SK-N-SH (cell line): ENCODE measurements around the gene HTT. TPM values are rescaled to one million over a fixed set of nuclear protein-coding genes. Genes with fewer than 3 reads are reported as not detected.

ENCODE experiments used
- CTCF ChIA-PET: fragments of 300-600, 350-600 bp; formaldehyde crosslinking; extraction: SDS; loops from one replicate; lab custom pipeline; 2021; lab: Yijun Ruan, JAX
- POLR2A ChIA-PET: fragments of 350-600 bp; sonication (Branson Sonifier 250); formaldehyde crosslinking; extraction: SDS; loops from one replicate; lab custom pipeline; 2020; ENCODE audit warnings: antibody characterized with exemption, inconsistent platforms; lab: Yijun Ruan, JAX
- DNase-seq: peaks from one replicate; pipeline ENCODE4 v3.0.0; 2012
- H2AFZ ChIP-seq: fragments of 200-600 bp; sonication (generic); 2 replicates; pipeline ENCODE4 v1.8.1; 2016; ENCODE audit warnings: antibody characterized with exemption, mild to moderate bottlenecking, low read depth
- H3F3A ChIP-seq: fragments of 200-600 bp; sonication (generic); replicated peaks from 2 replicates; pipeline ENCODE3; 2016; ENCODE audit warnings: antibody characterized with exemption, mild to moderate bottlenecking; ENCODE audit not compliant: insufficient read depth
- H3K27ac ChIP-seq, 2 experiments: fragments of 200-500 bp in 1 of 2; fragments of 200-600 bp in 1 of 2; sonication (Bioruptor generic) in 1 of 2; sonication (generic), shearing (Covaris generic) in 1 of 2; 2 replicates each; pipeline versions ENCODE4 v1.5.1 to v1.6.1; 2014 to 2016; ENCODE audit warnings: low read depth in 2 of 2, inconsistent platforms in 1 of 2, low read length in 1 of 2, mild to moderate bottlenecking in 1 of 2, mixed read lengths in 1 of 2
- H3K27me3 ChIP-seq: fragments of 200-600 bp; sonication (generic), shearing (Covaris generic); 2 replicates; pipeline ENCODE4 v1.6.1; 2016; ENCODE audit warnings: mixed run types; ENCODE audit not compliant: insufficient read depth
- H3K36me3 ChIP-seq, 2 experiments: fragments of 200-500 bp in 1 of 2; fragments of 200-600 bp in 1 of 2; sonication (Bioruptor generic) in 1 of 2; sonication (generic) in 1 of 2; replicated peaks in 1 of 2; 2 replicates each; pipeline versions ENCODE3 to v1.5.1; 2014 to 2016; ENCODE audit warnings: low read length in 1 of 2, mild to moderate bottlenecking in 1 of 2; ENCODE audit not compliant: insufficient read depth in 2 of 2, control insufficient read depth in 1 of 2
- H3K4me1 ChIP-seq, 2 experiments: fragments of 200-500 bp in 1 of 2; fragments of 200-600 bp in 1 of 2; sonication (Bioruptor generic) in 1 of 2; sonication (generic), shearing (Covaris generic) in 1 of 2; 2 replicates each; pipeline versions ENCODE4 v1.5.1 to v1.6.1; 2014 to 2016; ENCODE audit warnings: low read depth in 1 of 2, low read length in 1 of 2, mixed run types in 1 of 2; ENCODE audit not compliant: insufficient read depth in 2 of 2, control insufficient read depth in 1 of 2
- H3K4me2 ChIP-seq: fragments of 200-600 bp; sonication (generic), shearing (Covaris generic); 2 replicates; pipeline ENCODE4 v1.6.1; 2017; ENCODE audit warnings: mixed run types
- H3K4me3 ChIP-seq, 2 experiments: fragments of 200-500 bp in 1 of 2; fragments of 200-600 bp in 1 of 2; sonication (Bioruptor generic) in 1 of 2; sonication (generic), shearing (Covaris generic) in 1 of 2; 2 replicates each; pipeline versions ENCODE4 v1.5.1 to v1.8.1; 2014 to 2016; ENCODE audit warnings: low read depth in 2 of 2, inconsistent platforms in 1 of 2, low read length in 1 of 2, mild to moderate bottlenecking in 1 of 2, mixed read lengths in 1 of 2, moderate library complexity in 1 of 2
- H3K79me2 ChIP-seq: fragments of 200-600 bp; sonication (generic); 2 replicates; pipeline ENCODE4 v1.8.1; 2017; ENCODE audit warnings: mild to moderate bottlenecking; ENCODE audit not compliant: insufficient read depth
- H3K9ac ChIP-seq: fragments of 200-600 bp; sonication (generic); 2 replicates; pipeline ENCODE4 v1.6.1; 2017; ENCODE audit warnings: mixed run types
- H3K9me2 ChIP-seq: fragments of 200-600 bp; sonication (generic); 2 replicates; pipeline ENCODE4 v1.6.1; 2017; ENCODE audit warnings: mixed run types
- H3K9me3 ChIP-seq: fragments of 200-600 bp; sonication (generic); 2 replicates; pipeline ENCODE4 v1.6.1; 2017; ENCODE audit warnings: mixed run types, mild to moderate bottlenecking, moderate library complexity
- H4K20me1 ChIP-seq: fragments of 200-600 bp; sonication (generic); 2 replicates; pipeline ENCODE4 v1.6.1; 2017; ENCODE audit warnings: mild to moderate bottlenecking, mixed run types; ENCODE audit not compliant: insufficient read depth
- CHD2 ChIP-seq: fragments of 150-350 bp; IDR thresholded peaks from 2 replicates; pipeline ENCODE4 v1.6.1; 2018; ENCODE audit warnings: low read length; ENCODE audit not compliant: partially characterized antibody
- ELF1 ChIP-seq: IDR thresholded peaks from 2 replicates; pipeline ENCODE4 v1.4.0; 2012
- FOXJ3 ChIP-seq: sonication (generic); formaldehyde crosslinking; IDR thresholded peaks from 2 replicates; pipeline ENCODE4 v1.5.1; 2020; ENCODE audit warnings: mild to moderate bottlenecking, missing genetic modification reagents
- FOXM1 ChIP-seq: IDR thresholded peaks from 2 replicates; pipeline ENCODE4 v1.4.0; 2012; ENCODE audit warnings: low read depth, mild to moderate bottlenecking
- GABPA ChIP-seq: IDR thresholded peaks from 2 replicates; pipeline ENCODE4 v1.4.0; 2012; ENCODE audit warnings: low read depth, mild to moderate bottlenecking
- JUND ChIP-seq: IDR thresholded peaks from 2 replicates; pipeline ENCODE4 v1.4.0; 2012
- MEF2A ChIP-seq: IDR thresholded peaks from 2 replicates; pipeline ENCODE4 v1.4.0; 2012; ENCODE audit warnings: low read depth, borderline replicate concordance
- RFX5 ChIP-seq: IDR thresholded peaks from 2 replicates; pipeline ENCODE4 v1.6.1; 2012; ENCODE audit warnings: mild to moderate bottlenecking, improper control_type of control experiment, low read length
- RXRA ChIP-seq: IDR thresholded peaks from 2 replicates; pipeline ENCODE4 v1.4.0; 2012; ENCODE audit warnings: low read depth, mild to moderate bottlenecking, borderline replicate concordance
- SIN3A ChIP-seq: IDR thresholded peaks from 2 replicates; pipeline ENCODE4 v1.6.1; 2012; ENCODE audit warnings: low read depth, mild to moderate bottlenecking, low read length, moderate library complexity, borderline replicate concordance
- SMC3 ChIP-seq: IDR thresholded peaks from 2 replicates; pipeline ENCODE4 v1.6.1; 2012; ENCODE audit warnings: low read depth, low read length, improper control_type of control experiment
- TAF1 ChIP-seq: IDR thresholded peaks from 2 replicates; pipeline ENCODE4 v1.6.1; 2012; ENCODE audit warnings: low read depth, mild to moderate bottlenecking, low read length, moderate library complexity, borderline replicate concordance
- TCF12 ChIP-seq: IDR thresholded peaks from 2 replicates; pipeline ENCODE4 v1.4.0; 2012
- WGBS: methylation state at CpG from one replicate; pipeline ENCODE4 v1.1.6; 2017; ENCODE audit warnings: low lambda C conversion rate; 5-methylcytosine and 5-hydroxymethylcytosine counted together
- polyA plus RNA-seq, 3 experiments: library from polyadenylated mRNA; depleted of rRNA; stranded (reverse); fragments of >200 nt; gene quantifications; 2 replicates each; pipeline ENCODE4 v1.2.3, GENCODE V29; 2012
- TF ChIP-seq, protein P1 (sequence below): IDR thresholded peaks from 2 replicates; pipeline ENCODE4 v1.6.1; 2012; ENCODE audit warnings: mild to moderate bottlenecking, low read depth, low read length, moderate library complexity
- TF ChIP-seq, protein P2 (sequence below): fragments of 150-350 bp; IDR thresholded peaks from 2 replicates; pipeline ENCODE4 v1.6.1; 2017; ENCODE audit warnings: antibody characterized with exemption, low read length, low read depth, borderline replicate concordance
- TF ChIP-seq, protein P3 (sequence below): fragments of 150-350 bp; IDR thresholded peaks from 2 replicates; pipeline ENCODE4 v1.6.1; 2016; ENCODE audit warnings: mild to moderate bottlenecking, low read depth, low read length
- TF ChIP-seq, protein P4 (sequence below): fragments of 200-600 bp; sonication (generic); IDR thresholded peaks from 2 replicates; pipeline ENCODE4 v1.6.1; 2017; ENCODE audit warnings: antibody characterized with exemption, mild to moderate bottlenecking, moderate library complexity
- TF ChIP-seq, protein P5 (sequence below): IDR thresholded peaks from 2 replicates; pipeline ENCODE4 v1.4.0; 2012; ENCODE audit warnings: low read depth
- TF ChIP-seq, protein P6 (sequence below): IDR thresholded peaks from 2 replicates; pipeline ENCODE4; 2012

The HTT gene
- polyA plus RNA-seq, 1 of the 3 experiments (the other 2 are of a cell fraction), result 11.3 TPM

DNA sequence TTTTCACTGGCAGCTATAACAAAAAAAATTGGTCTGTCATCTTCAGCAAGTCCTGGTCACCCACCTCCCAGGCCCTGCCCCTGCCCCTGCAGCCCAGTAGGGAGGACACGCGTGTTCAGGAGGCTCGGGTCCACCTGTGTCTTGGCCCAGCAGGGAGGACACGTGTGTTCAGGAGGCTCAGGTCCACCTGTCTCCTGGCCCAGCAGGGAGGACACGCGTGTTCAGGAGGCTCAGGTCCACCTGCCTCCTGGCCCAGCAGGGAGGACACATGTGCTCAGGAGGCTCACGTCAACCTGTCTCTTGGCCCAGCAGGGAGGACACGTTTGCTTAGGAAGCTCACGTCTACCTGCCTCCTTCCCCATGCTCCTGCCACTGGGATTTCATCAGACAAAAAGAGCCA, 45.0 kb upstream of the HTT start (continued):
- TF ChIP-seq, protein P1, sequence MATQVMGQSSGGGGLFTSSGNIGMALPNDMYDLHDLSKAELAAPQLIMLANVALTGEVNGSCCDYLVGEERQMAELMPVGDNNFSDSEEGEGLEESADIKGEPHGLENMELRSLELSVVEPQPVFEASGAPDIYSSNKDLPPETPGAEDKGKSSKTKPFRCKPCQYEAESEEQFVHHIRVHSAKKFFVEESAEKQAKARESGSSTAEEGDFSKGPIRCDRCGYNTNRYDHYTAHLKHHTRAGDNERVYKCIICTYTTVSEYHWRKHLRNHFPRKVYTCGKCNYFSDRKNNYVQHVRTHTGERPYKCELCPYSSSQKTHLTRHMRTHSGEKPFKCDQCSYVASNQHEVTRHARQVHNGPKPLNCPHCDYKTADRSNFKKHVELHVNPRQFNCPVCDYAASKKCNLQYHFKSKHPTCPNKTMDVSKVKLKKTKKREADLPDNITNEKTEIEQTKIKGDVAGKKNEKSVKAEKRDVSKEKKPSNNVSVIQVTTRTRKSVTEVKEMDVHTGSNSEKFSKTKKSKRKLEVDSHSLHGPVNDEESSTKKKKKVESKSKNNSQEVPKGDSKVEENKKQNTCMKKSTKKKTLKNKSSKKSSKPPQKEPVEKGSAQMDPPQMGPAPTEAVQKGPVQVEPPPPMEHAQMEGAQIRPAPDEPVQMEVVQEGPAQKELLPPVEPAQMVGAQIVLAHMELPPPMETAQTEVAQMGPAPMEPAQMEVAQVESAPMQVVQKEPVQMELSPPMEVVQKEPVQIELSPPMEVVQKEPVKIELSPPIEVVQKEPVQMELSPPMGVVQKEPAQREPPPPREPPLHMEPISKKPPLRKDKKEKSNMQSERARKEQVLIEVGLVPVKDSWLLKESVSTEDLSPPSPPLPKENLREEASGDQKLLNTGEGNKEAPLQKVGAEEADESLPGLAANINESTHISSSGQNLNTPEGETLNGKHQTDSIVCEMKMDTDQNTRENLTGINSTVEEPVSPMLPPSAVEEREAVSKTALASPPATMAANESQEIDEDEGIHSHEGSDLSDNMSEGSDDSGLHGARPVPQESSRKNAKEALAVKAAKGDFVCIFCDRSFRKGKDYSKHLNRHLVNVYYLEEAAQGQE, result no peak

DNA sequence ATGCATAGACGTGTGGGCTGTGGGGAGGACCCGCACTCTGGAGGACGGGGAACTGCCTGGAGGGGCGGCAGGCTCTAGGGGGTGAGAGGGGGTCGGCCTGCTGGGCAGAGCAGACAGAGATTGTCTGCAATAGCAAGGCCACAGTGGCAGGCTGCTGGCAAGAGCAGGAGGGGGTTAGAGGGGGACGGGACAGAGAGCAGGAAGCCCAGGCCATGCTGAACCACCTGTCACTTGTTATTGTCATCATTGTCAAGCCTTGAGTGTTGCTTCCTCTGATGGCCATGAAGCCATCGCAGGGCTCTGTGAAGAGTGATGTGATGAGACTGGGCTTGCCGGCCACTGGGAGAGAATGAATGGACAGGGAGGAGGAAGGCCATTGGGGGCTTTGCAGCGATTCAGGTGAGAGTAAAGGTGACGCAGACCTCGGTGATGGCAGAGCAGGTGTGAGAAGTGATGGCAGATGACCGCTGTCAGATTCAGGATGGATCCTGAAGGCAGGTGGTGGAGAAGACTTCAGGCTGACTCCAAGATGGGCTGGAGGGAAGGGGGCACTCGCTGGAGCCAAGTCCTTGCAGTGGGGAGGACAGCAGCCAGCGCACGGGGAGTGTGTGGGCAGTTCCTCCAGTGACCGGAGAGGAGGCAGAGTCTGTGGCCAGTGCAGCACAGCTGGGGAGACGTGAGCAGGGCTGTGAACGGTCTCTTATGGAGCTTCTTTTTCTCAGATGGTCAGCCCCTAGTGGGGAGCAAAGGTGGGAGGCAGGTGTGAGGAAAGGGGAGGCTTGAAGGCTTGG, 43.7 kb upstream of the HTT start:
- ChIA-PET POLR2A (interaction anchor here (0.6 kb wide), 1 partner anchor 67 kb away, joined by 3 read pairs; the partner anchor contains the start of genes GRK4 and NOP14), CTCF (interaction anchor here (0.9 to 3.4 kb wide), 3 partner anchors 8 to 52 kb away, joined by 3 to 16 read pairs (median 7); no protein-coding TSS in a partner anchor)
- Histone ChIP-seq H3K9me2 (no peaks in the 10 kb centered on the region), H3F3A (no peaks in the 10 kb centered on the region), H3K4me2 (no peak overlapping the region), H3K27me3 (no peaks in the 10 kb centered on the region), H3K9me3 (no peaks in the 10 kb centered on the region), H3K79me2 (no peaks in the 10 kb centered on the region), H3K4me3 (no peak overlapping the region), H3K27ac (no peak overlapping the region), H3K36me3 (no peaks in the 10 kb centered on the region), H3K4me1 (peaks cover 0 to 11% of the 10 kb centered on the region in 2 experiments; a peak in 1 of 4 replicates), H3K9ac (no peak overlapping the region), H4K20me1 (no peaks in the 10 kb centered on the region), H2AFZ (no peak overlapping the region)
- DNase-seq, result no peak
- TF ChIP-seq SMC3, result no peak
- TF ChIP-seq CHD2, result no peak
- no peak for TF ChIP-seq MEF2A
- no peak for TF ChIP-seq GABPA
- TF ChIP-seq FOXM1, result no peak
- no peak for TF ChIP-seq RXRA
- no peak for TF ChIP-seq FOXJ3
- TF ChIP-seq TAF1, result no peak
- no peak for TF ChIP-seq ELF1
- TF ChIP-seq SIN3A, result no peak
- TF ChIP-seq, protein P2, sequence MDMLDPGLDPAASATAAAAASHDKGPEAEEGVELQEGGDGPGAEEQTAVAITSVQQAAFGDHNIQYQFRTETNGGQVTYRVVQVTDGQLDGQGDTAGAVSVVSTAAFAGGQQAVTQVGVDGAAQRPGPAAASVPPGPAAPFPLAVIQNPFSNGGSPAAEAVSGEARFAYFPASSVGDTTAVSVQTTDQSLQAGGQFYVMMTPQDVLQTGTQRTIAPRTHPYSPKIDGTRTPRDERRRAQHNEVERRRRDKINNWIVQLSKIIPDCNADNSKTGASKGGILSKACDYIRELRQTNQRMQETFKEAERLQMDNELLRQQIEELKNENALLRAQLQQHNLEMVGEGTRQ, result no peak
- TF ChIP-seq, protein P3, sequence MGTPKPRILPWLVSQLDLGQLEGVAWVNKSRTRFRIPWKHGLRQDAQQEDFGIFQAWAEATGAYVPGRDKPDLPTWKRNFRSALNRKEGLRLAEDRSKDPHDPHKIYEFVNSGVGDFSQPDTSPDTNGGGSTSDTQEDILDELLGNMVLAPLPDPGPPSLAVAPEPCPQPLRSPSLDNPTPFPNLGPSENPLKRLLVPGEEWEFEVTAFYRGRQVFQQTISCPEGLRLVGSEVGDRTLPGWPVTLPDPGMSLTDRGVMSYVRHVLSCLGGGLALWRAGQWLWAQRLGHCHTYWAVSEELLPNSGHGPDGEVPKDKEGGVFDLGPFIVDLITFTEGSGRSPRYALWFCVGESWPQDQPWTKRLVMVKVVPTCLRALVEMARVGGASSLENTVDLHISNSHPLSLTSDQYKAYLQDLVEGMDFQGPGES, result no peak
- TF ChIP-seq, protein P4, sequence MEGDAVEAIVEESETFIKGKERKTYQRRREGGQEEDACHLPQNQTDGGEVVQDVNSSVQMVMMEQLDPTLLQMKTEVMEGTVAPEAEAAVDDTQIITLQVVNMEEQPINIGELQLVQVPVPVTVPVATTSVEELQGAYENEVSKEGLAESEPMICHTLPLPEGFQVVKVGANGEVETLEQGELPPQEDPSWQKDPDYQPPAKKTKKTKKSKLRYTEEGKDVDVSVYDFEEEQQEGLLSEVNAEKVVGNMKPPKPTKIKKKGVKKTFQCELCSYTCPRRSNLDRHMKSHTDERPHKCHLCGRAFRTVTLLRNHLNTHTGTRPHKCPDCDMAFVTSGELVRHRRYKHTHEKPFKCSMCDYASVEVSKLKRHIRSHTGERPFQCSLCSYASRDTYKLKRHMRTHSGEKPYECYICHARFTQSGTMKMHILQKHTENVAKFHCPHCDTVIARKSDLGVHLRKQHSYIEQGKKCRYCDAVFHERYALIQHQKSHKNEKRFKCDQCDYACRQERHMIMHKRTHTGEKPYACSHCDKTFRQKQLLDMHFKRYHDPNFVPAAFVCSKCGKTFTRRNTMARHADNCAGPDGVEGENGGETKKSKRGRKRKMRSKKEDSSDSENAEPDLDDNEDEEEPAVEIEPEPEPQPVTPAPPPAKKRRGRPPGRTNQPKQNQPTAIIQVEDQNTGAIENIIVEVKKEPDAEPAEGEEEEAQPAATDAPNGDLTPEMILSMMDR, result no peak
- TF ChIP-seq JUND, result no peak
- TF ChIP-seq, protein P5, sequence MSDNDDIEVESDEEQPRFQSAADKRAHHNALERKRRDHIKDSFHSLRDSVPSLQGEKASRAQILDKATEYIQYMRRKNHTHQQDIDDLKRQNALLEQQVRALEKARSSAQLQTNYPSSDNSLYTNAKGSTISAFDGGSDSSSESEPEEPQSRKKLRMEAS, result no peak
- TF ChIP-seq, protein P6, sequence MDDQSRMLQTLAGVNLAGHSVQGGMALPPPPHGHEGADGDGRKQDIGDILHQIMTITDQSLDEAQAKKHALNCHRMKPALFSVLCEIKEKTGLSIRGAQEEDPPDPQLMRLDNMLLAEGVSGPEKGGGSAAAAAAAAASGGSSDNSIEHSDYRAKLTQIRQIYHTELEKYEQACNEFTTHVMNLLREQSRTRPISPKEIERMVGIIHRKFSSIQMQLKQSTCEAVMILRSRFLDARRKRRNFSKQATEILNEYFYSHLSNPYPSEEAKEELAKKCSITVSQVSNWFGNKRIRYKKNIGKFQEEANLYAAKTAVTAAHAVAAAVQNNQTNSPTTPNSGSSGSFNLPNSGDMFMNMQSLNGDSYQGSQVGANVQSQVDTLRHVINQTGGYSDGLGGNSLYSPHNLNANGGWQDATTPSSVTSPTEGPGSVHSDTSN, result no peak
- TF ChIP-seq TCF12, result no peak
- TF ChIP-seq RFX5, result no peak
- 81% methylated on average over 18 of the region's 18 CpGs for WGBS
